GM12878 (cell line): ENCODE results near the gene ZNF366. TPM values are rescaled to one million over a fixed set of nuclear protein-coding genes. Genes with fewer than 3 reads are reported as not detected.

Experiments
- ATF7 ChIP-seq: fragments of 450-650 bp; IDR thresholded peaks from 2 replicates; pipeline ENCODE4 v1.6.1; 2016; ENCODE audit warnings: low read depth, mild to moderate bottlenecking
- CBX3 ChIP-seq: fragments of 200-600 bp; sonication (generic); IDR thresholded peaks from 2 replicates; pipeline ENCODE4 v1.6.1; 2016; ENCODE audit warnings: low read depth, borderline replicate concordance
- CHD1 ChIP-seq: IDR thresholded peaks from 2 replicates; pipeline ENCODE4 v1.6.1; 2012; ENCODE audit warnings: low read depth, low read length, improper control_type of control experiment
- CHD4 ChIP-seq: fragments of 200-600 bp; sonication (generic); IDR thresholded peaks from 2 replicates; pipeline ENCODE4 v1.6.1; 2016; ENCODE audit warnings: mild to moderate bottlenecking
- EGR1 ChIP-seq, 2 experiments: IDR thresholded peaks; 1 replicate in 1 of 2; 2 replicates in 1 of 2; pipeline ENCODE4 v1.6.1; 2011 to 2012; ENCODE audit warnings: low read depth in 2 of 2, low read length in 2 of 2, borderline replicate concordance in 1 of 2, mild to moderate bottlenecking in 1 of 2, moderate library complexity in 1 of 2
- HDAC6 ChIP-seq: fragments of 200-600 bp; sonication (generic); IDR thresholded peaks from one replicate; pipeline ENCODE4 v1.8.0; 2017; ENCODE audit warnings: antibody characterized with exemption; ENCODE audit not compliant: unreplicated experiment
- MEF2B ChIP-seq: fragments of 450-650 bp; IDR thresholded peaks from 2 replicates; pipeline ENCODE4 v1.6.1; 2018; ENCODE audit warnings: mild to moderate bottlenecking, moderate library complexity; ENCODE audit not compliant: partially characterized antibody, poor library complexity, severe bottlenecking
- MTA2 ChIP-seq: fragments of 450-650 bp; IDR thresholded peaks from 2 replicates; pipeline ENCODE4 v1.6.1; 2016; ENCODE audit warnings: low read depth, mild to moderate bottlenecking, moderate library complexity
- MYB ChIP-seq: fragments of 150-350 bp; IDR thresholded peaks from 2 replicates; pipeline ENCODE4 v1.6.1; 2014; ENCODE audit warnings: mild to moderate bottlenecking, low read depth, low read length, borderline replicate concordance
- MYC ChIP-seq: IDR thresholded peaks from 2 replicates; pipeline ENCODE4 v1.6.1; 2011; ENCODE audit warnings: mild to moderate bottlenecking, low read length, moderate library complexity, inconsistent platforms; ENCODE audit not compliant: insufficient read depth, insufficient replicate concordance, insufficient read length, severe bottlenecking
- POLR2A ChIP-seq: IDR thresholded peaks from 2 replicates; pipeline ENCODE4 v1.6.1; 2011; ENCODE audit warnings: low read depth, mild to moderate bottlenecking, low read length
- RAD51 ChIP-seq: fragments of 450-650 bp; IDR thresholded peaks from 2 replicates; pipeline ENCODE4 v1.6.1; 2016; ENCODE audit warnings: moderate library complexity, mild to moderate bottlenecking, inconsistent platforms
- SIN3A ChIP-seq: IDR thresholded peaks from 2 replicates; pipeline ENCODE4 v1.6.1; 2012; ENCODE audit warnings: low read depth, low read length, improper control_type of control experiment
- SMAD1 ChIP-seq: fragments of 450-650 bp; IDR thresholded peaks from 2 replicates; pipeline ENCODE4 v1.6.1; 2018; ENCODE audit warnings: mild to moderate bottlenecking, low read depth; ENCODE audit not compliant: partially characterized antibody
- SREBF1 ChIP-seq: IDR thresholded peaks from 2 replicates; pipeline ENCODE4 v1.6.1; 2012; ENCODE audit warnings: mild to moderate bottlenecking, low read length
- SUZ12 ChIP-seq: fragments of 200-600 bp; sonication (generic); IDR thresholded peaks from one replicate; pipeline ENCODE4 v1.6.1; 2018; ENCODE audit warnings: antibody characterized with exemption, mild to moderate bottlenecking; ENCODE audit not compliant: unreplicated experiment
- TCF12 ChIP-seq: IDR thresholded peaks from 2 replicates; pipeline ENCODE4 v1.6.1; 2011; ENCODE audit warnings: low read depth, mild to moderate bottlenecking, low read length
- YY1 ChIP-seq: IDR thresholded peaks from 2 replicates; pipeline ENCODE4 v1.6.1; 2011; ENCODE audit warnings: low read depth, mild to moderate bottlenecking, low read length
- ZNF217 ChIP-seq: fragments of 450-650 bp; IDR thresholded peaks from 2 replicates; pipeline ENCODE4 v1.6.1; 2017; ENCODE audit warnings: antibody characterized with exemption, mild to moderate bottlenecking
- ZNF274 ChIP-seq: IDR thresholded peaks from one replicate; pipeline ENCODE4 v1.8.0; 2011; ENCODE audit not compliant: insufficient read length, insufficient read depth
- polyA plus RNA-seq, 11 experiments: library from polyadenylated mRNA; depleted of rRNA in 4 of 11; unstranded in 6 of 11; stranded (reverse) in 5 of 11; fragments of >200 nt; fragmentation: Nextera tagmentation in 4 of 11; fragmentation: Illumina TruSeq in 1 of 11; extraction: Ambion mirVana in 4 of 11; extraction: Trizol in 1 of 11; gene quantifications; 1 replicate in 1 of 11; 2 replicates in 10 of 11; pipeline versions ENCODE4 v1.2.1 to v1.2.3, GENCODE V29; 2011 to 2016; ENCODE audit warnings: inconsistent platforms in 2 of 11, missing spikeins in 2 of 11, low read depth in 1 of 11
- total RNA-seq, 4 experiments: library from RNA; depleted of rRNA in 3 of 4; stranded (reverse); fragments of >200 nt in 3 of 4; fragmentation: Illumina TruSeq in 1 of 4; extraction: Trizol in 1 of 4; gene quantifications; 2 replicates each; pipeline versions ENCODE4 v1.2.1 to v1.2.3, GENCODE V29; 2013 to 2021
- TF ChIP-seq, protein P1 (sequence below): fragments of 450-650 bp; IDR thresholded peaks from 2 replicates; pipeline ENCODE4 v1.6.1; 2017; ENCODE audit warnings: mild to moderate bottlenecking, moderate library complexity
- TF ChIP-seq, protein P2 (sequence below): IDR thresholded peaks from 2 replicates; pipeline ENCODE4 v1.6.1; 2011; ENCODE audit warnings: borderline replicate concordance, low read depth, mild to moderate bottlenecking, moderate library complexity, low read length; ENCODE audit not compliant: insufficient read depth, poor library complexity, severe bottlenecking
- TF ChIP-seq, protein P3 (sequence below): fragments of 450-650 bp; IDR thresholded peaks from 2 replicates; pipeline ENCODE4 v1.6.1; 2017; ENCODE audit warnings: borderline replicate concordance
- TF ChIP-seq, protein P4 (sequence below): fragments of 450-650 bp; IDR thresholded peaks from 2 replicates; pipeline ENCODE4 v1.6.1; 2017; ENCODE audit warnings: mild to moderate bottlenecking

Gene ZNF366
- total and polyA plus RNA-seq, 10 of the 15 experiments (the other 5 are each of a cell fraction or from before 2014, with no cell fraction given): 0.01 to 0.18 (median 0.04) TPM; not detected in 6

DNA sequence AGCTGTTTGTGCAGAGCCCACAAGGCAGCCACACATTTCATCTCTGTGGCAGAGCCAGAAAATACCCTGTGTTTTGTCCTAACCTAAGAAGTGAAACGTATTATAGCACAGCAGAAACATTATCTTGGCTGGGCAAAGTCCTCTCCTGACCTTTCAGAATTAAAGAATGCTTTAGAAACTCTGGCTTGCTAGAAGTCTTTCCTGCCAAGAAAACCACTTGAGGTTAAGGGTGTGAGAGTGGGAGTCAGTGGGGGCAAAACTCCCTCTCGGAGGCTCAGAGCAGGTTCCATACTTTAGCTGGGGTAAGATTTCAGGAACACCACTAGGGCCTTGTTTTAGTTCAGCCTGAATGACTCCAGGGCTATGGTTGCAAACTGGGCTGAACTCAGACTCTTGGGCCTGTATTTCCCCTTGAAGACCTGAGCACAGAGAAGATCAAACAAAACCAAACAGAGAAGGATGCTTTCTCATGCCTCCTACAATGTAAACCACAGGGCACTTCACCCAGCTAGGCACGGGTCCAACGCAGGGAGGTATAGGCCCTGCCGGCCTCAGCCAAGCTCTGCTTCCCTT, 48.0 kb downstream of the ZNF366 start (continued):
- no peak for TF ChIP-seq CHD1
- no peak for TF ChIP-seq RAD51
- peak; percentile 72; the same call in 1 of the 2 replicates for TF ChIP-seq MTA2
- no peak for TF ChIP-seq POLR2A
- TF ChIP-seq, protein P1, sequence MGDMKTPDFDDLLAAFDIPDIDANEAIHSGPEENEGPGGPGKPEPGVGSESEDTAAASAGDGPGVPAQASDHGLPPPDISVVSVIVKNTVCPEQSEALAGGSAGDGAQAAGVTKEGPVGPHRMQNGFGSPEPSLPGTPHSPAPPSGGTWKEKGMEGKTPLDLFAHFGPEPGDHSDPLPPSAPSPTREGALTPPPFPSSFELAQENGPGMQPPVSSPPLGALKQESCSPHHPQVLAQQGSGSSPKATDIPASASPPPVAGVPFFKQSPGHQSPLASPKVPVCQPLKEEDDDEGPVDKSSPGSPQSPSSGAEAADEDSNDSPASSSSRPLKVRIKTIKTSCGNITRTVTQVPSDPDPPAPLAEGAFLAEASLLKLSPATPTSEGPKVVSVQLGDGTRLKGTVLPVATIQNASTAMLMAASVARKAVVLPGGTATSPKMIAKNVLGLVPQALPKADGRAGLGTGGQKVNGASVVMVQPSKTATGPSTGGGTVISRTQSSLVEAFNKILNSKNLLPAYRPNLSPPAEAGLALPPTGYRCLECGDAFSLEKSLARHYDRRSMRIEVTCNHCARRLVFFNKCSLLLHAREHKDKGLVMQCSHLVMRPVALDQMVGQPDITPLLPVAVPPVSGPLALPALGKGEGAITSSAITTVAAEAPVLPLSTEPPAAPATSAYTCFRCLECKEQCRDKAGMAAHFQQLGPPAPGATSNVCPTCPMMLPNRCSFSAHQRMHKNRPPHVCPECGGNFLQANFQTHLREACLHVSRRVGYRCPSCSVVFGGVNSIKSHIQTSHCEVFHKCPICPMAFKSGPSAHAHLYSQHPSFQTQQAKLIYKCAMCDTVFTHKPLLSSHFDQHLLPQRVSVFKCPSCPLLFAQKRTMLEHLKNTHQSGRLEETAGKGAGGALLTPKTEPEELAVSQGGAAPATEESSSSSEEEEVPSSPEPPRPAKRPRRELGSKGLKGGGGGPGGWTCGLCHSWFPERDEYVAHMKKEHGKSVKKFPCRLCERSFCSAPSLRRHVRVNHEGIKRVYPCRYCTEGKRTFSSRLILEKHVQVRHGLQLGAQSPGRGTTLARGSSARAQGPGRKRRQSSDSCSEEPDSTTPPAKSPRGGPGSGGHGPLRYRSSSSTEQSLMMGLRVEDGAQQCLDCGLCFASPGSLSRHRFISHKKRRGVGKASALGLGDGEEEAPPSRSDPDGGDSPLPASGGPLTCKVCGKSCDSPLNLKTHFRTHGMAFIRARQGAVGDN: peak; percentile 56
- TF ChIP-seq CHD4: no peak
- TF ChIP-seq, protein P2, sequence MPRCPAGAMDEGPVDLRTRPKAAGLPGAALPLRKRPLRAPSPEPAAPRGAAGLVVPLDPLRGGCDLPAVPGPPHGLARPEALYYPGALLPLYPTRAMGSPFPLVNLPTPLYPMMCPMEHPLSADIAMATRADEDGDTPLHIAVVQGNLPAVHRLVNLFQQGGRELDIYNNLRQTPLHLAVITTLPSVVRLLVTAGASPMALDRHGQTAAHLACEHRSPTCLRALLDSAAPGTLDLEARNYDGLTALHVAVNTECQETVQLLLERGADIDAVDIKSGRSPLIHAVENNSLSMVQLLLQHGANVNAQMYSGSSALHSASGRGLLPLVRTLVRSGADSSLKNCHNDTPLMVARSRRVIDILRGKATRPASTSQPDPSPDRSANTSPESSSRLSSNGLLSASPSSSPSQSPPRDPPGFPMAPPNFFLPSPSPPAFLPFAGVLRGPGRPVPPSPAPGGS: no peak
- TF ChIP-seq, protein P3, sequence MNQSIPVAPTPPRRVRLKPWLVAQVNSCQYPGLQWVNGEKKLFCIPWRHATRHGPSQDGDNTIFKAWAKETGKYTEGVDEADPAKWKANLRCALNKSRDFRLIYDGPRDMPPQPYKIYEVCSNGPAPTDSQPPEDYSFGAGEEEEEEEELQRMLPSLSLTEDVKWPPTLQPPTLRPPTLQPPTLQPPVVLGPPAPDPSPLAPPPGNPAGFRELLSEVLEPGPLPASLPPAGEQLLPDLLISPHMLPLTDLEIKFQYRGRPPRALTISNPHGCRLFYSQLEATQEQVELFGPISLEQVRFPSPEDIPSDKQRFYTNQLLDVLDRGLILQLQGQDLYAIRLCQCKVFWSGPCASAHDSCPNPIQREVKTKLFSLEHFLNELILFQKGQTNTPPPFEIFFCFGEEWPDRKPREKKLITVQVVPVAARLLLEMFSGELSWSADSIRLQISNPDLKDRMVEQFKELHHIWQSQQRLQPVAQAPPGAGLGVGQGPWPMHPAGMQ: no peak
- TF ChIP-seq, protein P4, sequence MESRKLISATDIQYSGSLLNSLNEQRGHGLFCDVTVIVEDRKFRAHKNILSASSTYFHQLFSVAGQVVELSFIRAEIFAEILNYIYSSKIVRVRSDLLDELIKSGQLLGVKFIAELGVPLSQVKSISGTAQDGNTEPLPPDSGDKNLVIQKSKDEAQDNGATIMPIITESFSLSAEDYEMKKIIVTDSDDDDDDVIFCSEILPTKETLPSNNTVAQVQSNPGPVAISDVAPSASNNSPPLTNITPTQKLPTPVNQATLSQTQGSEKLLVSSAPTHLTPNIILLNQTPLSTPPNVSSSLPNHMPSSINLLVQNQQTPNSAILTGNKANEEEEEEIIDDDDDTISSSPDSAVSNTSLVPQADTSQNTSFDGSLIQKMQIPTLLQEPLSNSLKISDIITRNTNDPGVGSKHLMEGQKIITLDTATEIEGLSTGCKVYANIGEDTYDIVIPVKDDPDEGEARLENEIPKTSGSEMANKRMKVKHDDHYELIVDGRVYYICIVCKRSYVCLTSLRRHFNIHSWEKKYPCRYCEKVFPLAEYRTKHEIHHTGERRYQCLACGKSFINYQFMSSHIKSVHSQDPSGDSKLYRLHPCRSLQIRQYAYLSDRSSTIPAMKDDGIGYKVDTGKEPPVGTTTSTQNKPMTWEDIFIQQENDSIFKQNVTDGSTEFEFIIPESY: no peak
- no peak for TF ChIP-seq TCF12
- TF ChIP-seq HDAC6: no peak
- TF ChIP-seq MEF2B: no peak
- TF ChIP-seq MYC: no peak
- no peak for TF ChIP-seq ZNF217
- no peak for TF ChIP-seq CBX3
- TF ChIP-seq MYB: no peak
- TF ChIP-seq EGR1 (IDR thresholded peaks at IDR 0.05; ENCODE audit: borderline replicate concordance in 1 of 2, low read depth in 2 of 2, low read length in 2 of 2): no peak
- TF ChIP-seq YY1: 0 out of 2 replicates have a peak, but pooled peaks have one; percentile 33
- no peak for TF ChIP-seq SUZ12
- no peak for TF ChIP-seq ZNF274
- TF ChIP-seq SIN3A: no peak
- TF ChIP-seq SMAD1: no peak
- TF ChIP-seq SREBF1: no peak
- 0 out of 2 replicates have a peak, but pooled peaks have one; percentile 34 for TF ChIP-seq ATF7
